K562 (cell line): Measurements from ENCODE around the gene PCBD2. TPM values are rescaled to one million over a fixed set of nuclear protein-coding genes. Genes with fewer than 3 reads are reported as not detected.

Experiments used
- ATAC-seq: fragments of 200-7000 bp; cut with Tn5 transposase; 3 replicates; pipeline ENCODE4 v1.9.1; 2020; ENCODE audit warnings: moderate library complexity
- BruUV-seq: library from RNA; stranded (reverse); fragments of 400-500 nt; replicated peaks from 2 replicates; lab custom pipeline; 2021; lab: Mats Ljungman, UMichigan
- CTCF ChIA-PET: fragments of 300-600 bp; formaldehyde crosslinking; extraction: SDS; loops from one replicate; lab custom pipeline; 2021; ENCODE audit warnings: low intra/inter-chr PET ratio; lab: Yijun Ruan, JAX
- POLR2A ChIA-PET: fragments of 300-600, 350-650 bp; sonication (Branson Sonifier 250); formaldehyde crosslinking; extraction: SDS; loops from one replicate; lab custom pipeline; 2021; ENCODE audit warnings: antibody characterized with exemption, inconsistent platforms; lab: Yijun Ruan, JAX
- DNase-seq, 4 experiments: peaks; one replicate each; pipeline versions ENCODE4 v3.0.0 to v3.0.0-alpha.2; 2011 to 2018; ENCODE audit warnings: low spot score in 3 of 4, mixed read lengths in 3 of 4; ENCODE audit errors: extremely low read depth in 1 of 4
- FAIRE-seq: peaks from 2 replicates; lab custom pipeline; 2011; peaks lifted over from hg19 to GRCh38; lab: Jason Lieb, UNC
- H2AFZ ChIP-seq: 2 replicates; pipeline ENCODE4 v1.6.0; 2011; ENCODE audit warnings: low read depth, low read length, control low read depth, inconsistent platforms
- H3K27ac ChIP-seq: fragments of 200-600 bp; 3 replicates; pipeline ENCODE4 v1.8.0; 2011; ENCODE audit warnings: low read depth, mild to moderate bottlenecking, control low read depth, inconsistent platforms, low read length, moderate library complexity, mixed read lengths; ENCODE audit errors: extremely low read depth
- H3K27me3 ChIP-seq, 2 experiments: fragments of 300-600 bp in 1 of 2; 2 replicates in 1 of 2; 3 replicates in 1 of 2; pipeline versions ENCODE4 v1.6.0 to v1.8.0; 2011; ENCODE audit warnings: inconsistent platforms in 2 of 2, low read length in 2 of 2, mild to moderate bottlenecking in 1 of 2, mixed read lengths in 1 of 2, moderate library complexity in 1 of 2; ENCODE audit not compliant: control insufficient read depth in 2 of 2, insufficient read depth in 2 of 2
- H3K36me3 ChIP-seq: fragments of 300-600 bp; 3 replicates; pipeline ENCODE4 v1.8.0; 2011; ENCODE audit warnings: mild to moderate bottlenecking, low read length, inconsistent platforms; ENCODE audit not compliant: control insufficient read depth, insufficient read depth
- H3K4me1 ChIP-seq, 2 experiments: fragments of 200-600 bp in 1 of 2; replicated peaks in 1 of 2; 2 replicates in 1 of 2; 3 replicates in 1 of 2; pipeline versions ENCODE4 v1.5.1 to v1.8.0; 2011; ENCODE audit warnings: inconsistent platforms in 2 of 2, low read length in 2 of 2, mild to moderate bottlenecking in 1 of 2, mixed read lengths in 1 of 2, moderate library complexity in 1 of 2; ENCODE audit not compliant: control insufficient read depth in 2 of 2, insufficient read depth in 2 of 2
- H3K4me2 ChIP-seq: 2 replicates; pipeline ENCODE4 v1.6.1; 2011; ENCODE audit warnings: low read length, control low read depth, inconsistent platforms, mixed read lengths; ENCODE audit not compliant: insufficient read depth
- H3K4me3 ChIP-seq: fragments of 200-600 bp; sonication (generic), shearing (Covaris generic); 2 replicates; pipeline ENCODE4 v1.5.1; 2016; ENCODE audit warnings: control low read depth, inconsistent platforms
- H3K79me2 ChIP-seq: fragments of 200-600 bp; 3 replicates; pipeline ENCODE4 v1.8.0; 2011; ENCODE audit warnings: low read length, inconsistent platforms; ENCODE audit not compliant: control insufficient read depth, insufficient read depth
- H3K9ac ChIP-seq, 2 experiments: 2 replicates each; pipeline versions ENCODE4 v1.6.0 to v1.6.1; 2011; ENCODE audit warnings: low read depth in 2 of 2, low read length in 2 of 2, control low read depth in 1 of 2, inconsistent platforms in 1 of 2, mild to moderate bottlenecking in 1 of 2, mixed read lengths in 1 of 2; ENCODE audit not compliant: insufficient read depth in 1 of 2
- H3K9me1 ChIP-seq: one replicate; pipeline ENCODE4 v1.6.0; 2011; ENCODE audit warnings: inconsistent platforms, mild to moderate bottlenecking, low read length, moderate library complexity; ENCODE audit not compliant: control insufficient read depth, insufficient read depth
- H3K9me3 ChIP-seq: replicated peaks from 2 replicates; pipeline ENCODE4 v1.5.1; 2011; ENCODE audit warnings: low read depth, low read length, inconsistent platforms; ENCODE audit not compliant: control insufficient read depth, insufficient read depth
- H4K20me1 ChIP-seq: replicated peaks from 2 replicates; pipeline ENCODE4 v1.6.1; 2011; ENCODE audit warnings: low read length, inconsistent platforms, mixed read lengths; ENCODE audit not compliant: control insufficient read depth, insufficient read depth
- ARID1B ChIP-seq: fragments of 450-650 bp; IDR thresholded peaks from 2 replicates; pipeline ENCODE4 v1.6.1; 2016; ENCODE audit warnings: antibody characterized with exemption, mild to moderate bottlenecking, inconsistent platforms
- CBFA2T2 ChIP-seq: fragments of 450-650 bp; conservative IDR thresholded peaks from 2 replicates; pipeline ENCODE4 v1.6.1; 2017; ENCODE audit warnings: mild to moderate bottlenecking
- CBFA2T3 ChIP-seq: fragments of 450-650 bp; IDR thresholded peaks from 2 replicates; pipeline ENCODE4 v1.6.1; 2017
- CTCF ChIP-seq, 3 experiments: IDR thresholded peaks in 2 of 3; conservative IDR thresholded peaks in 1 of 3; 2 replicates each; pipeline ENCODE4 v1.5.1; 2011 to 2012; ENCODE audit warnings: low read length in 3 of 3, mild to moderate bottlenecking in 3 of 3, control low read depth in 2 of 3, improper control_type of control experiment in 1 of 3, inconsistent platforms in 1 of 3, low read depth in 1 of 3, mixed read lengths in 1 of 3, moderate library complexity in 1 of 3; ENCODE audit not compliant: insufficient read depth in 2 of 3
- DPF2 ChIP-seq: fragments of 450-650 bp; IDR thresholded peaks from 2 replicates; pipeline ENCODE4 v1.6.1; 2016
- ESRRA ChIP-seq: fragments of 450-650 bp; IDR thresholded peaks from 2 replicates; pipeline ENCODE4 v1.6.1; 2014; ENCODE audit warnings: low read depth, mild to moderate bottlenecking, moderate library complexity, borderline replicate concordance
- HMBOX1 ChIP-seq: sonication (generic); IDR thresholded peaks from 2 replicates; pipeline ENCODE4 v1.6.1; 2016
- ILK ChIP-seq: fragments of 450-650 bp; IDR thresholded peaks from 2 replicates; pipeline ENCODE4 v1.6.1; 2016; ENCODE audit warnings: missing genetic modification characterization, low read depth, mild to moderate bottlenecking, missing compliant biosample characterization, moderate library complexity, borderline replicate concordance
- MAFF ChIP-seq: IDR thresholded peaks from 2 replicates; pipeline ENCODE4 v1.6.1; 2012; ENCODE audit warnings: low read length, improper control_type of control experiment
- MLX ChIP-seq, 2 experiments: fragments of 450-650 bp in 1 of 2; sonication (generic) in 1 of 2; formaldehyde crosslinking; conservative IDR thresholded peaks; 2 replicates each; pipeline versions ENCODE4 v1.4.0 to v1.8.1; 2020 to 2022; ENCODE audit warnings: mild to moderate bottlenecking in 1 of 2, missing genetic modification reagents in 1 of 2
- RCOR1 ChIP-seq, 2 experiments: IDR thresholded peaks; 2 replicates each; pipeline ENCODE4 v1.6.1; 2012; ENCODE audit warnings: low read depth in 2 of 2, low read length in 2 of 2, borderline replicate concordance in 1 of 2, improper control_type of control experiment in 1 of 2
- SMARCA4 ChIP-seq: fragments of 450-650 bp; IDR thresholded peaks from 2 replicates; pipeline ENCODE4 v1.6.1; 2016
- SMARCE1 ChIP-seq: fragments of 450-650 bp; IDR thresholded peaks from 2 replicates; pipeline ENCODE4 v1.7.1; 2016; ENCODE audit warnings: mild to moderate bottlenecking
- TAL1 ChIP-seq: fragments of 450-650 bp; IDR thresholded peaks from 2 replicates; pipeline ENCODE4 v1.6.1; 2016; ENCODE audit warnings: mild to moderate bottlenecking
- TCF3 ChIP-seq: sonication (generic); formaldehyde crosslinking; IDR thresholded peaks from 2 replicates; pipeline ENCODE4 v1.4.0; 2020; ENCODE audit warnings: mild to moderate bottlenecking, missing genetic modification reagents
- TEAD4 ChIP-seq, 2 experiments: sonication (generic) in 1 of 2; formaldehyde crosslinking in 1 of 2; IDR thresholded peaks; 2 replicates each; pipeline versions ENCODE4 v1.6.1 to v1.8.0; 2012 to 2022; ENCODE audit warnings: borderline replicate concordance in 1 of 2, inconsistent platforms in 1 of 2, low read length in 1 of 2, mild to moderate bottlenecking in 1 of 2, missing genetic modification reagents in 1 of 2
- ZNF561 ChIP-seq: fragments of 450-650 bp; formaldehyde crosslinking; conservative IDR thresholded peaks from 2 replicates; pipeline ENCODE4 v1.4.0; 2020; ENCODE audit warnings: mild to moderate bottlenecking, moderate library complexity
- ZNF76 ChIP-seq: fragments of 250-450 bp; sonication (Bioruptor Pico); IDR thresholded peaks from 2 replicates; pipeline ENCODE4 v1.4.0; 2020; ENCODE audit warnings: mild to moderate bottlenecking, moderate library complexity, borderline replicate concordance
- in situ Hi-C: fragments of 300-500 bp; cut with MboI; formaldehyde crosslinking; loops from 4 replicates; pipeline ENCODE4 v1.15.0; 2018; ENCODE audit warnings: inconsistent platforms, mixed read lengths
- intact Hi-C: fragments of 100-400 bp; cut with micrococcal nuclease; formaldehyde crosslinking; loops from 2 replicates; pipeline ENCODE4 v1.14.2; 2022
- polyA plus RNA-seq, 8 experiments: library from polyadenylated mRNA; depleted of rRNA in 4 of 8; stranded (reverse) in 5 of 8; unstranded in 3 of 8; fragments of >200 nt; fragmentation: Nextera tagmentation in 2 of 8; fragmentation: Illumina TruSeq in 1 of 8; extraction: Ambion mirVana in 2 of 8; extraction: Trizol in 1 of 8; gene quantifications; 2 replicates each; pipeline versions ENCODE4 v1.2.1 to v1.2.3, GENCODE V29; 2011 to 2014; ENCODE audit warnings: inconsistent platforms in 1 of 8, missing spikeins in 1 of 8
- total RNA-seq, 7 experiments: library from RNA; depleted of rRNA in 6 of 7; stranded (reverse); fragments of >200 nt in 6 of 7; fragmentation: Illumina TruSeq in 2 of 7; extraction: Trizol in 2 of 7; gene quantifications; 2 replicates each; pipeline versions ENCODE4 v1.2.1 to v1.2.3, GENCODE V29; 2011 to 2021; ENCODE audit warnings: low replicate concordance in 1 of 7

PCBD2 gene
- total and polyA plus RNA-seq, 9 of the 15 experiments (the other 6 are each of a cell fraction or from before 2014, with no cell fraction given), result 5.2 to 13.8 (median 7.8) TPM

- FAIRE-seq (no peak), DNase-seq (peak in 2 of 4 experiments; percentile 49 to 53), ATAC-seq (peak; percentile 15)
- Histone ChIP-seq H3K9ac (peak overlapping the region in 1 of 2 experiments; percentile 70; a peak in 1 of 4 replicates), H3K79me2 (peaks cover 8% of the 10 kb centered on the region; the same call in 2 of the 3 replicates), H3K36me3 (no peaks in the 10 kb centered on the region), H3K27me3 (no peaks in the 10 kb centered on the region), H3K4me1 (peaks cover 18 to 20% of the 10 kb centered on the region in 2 experiments; a peak in 4 of 5 replicates), H3K4me3 (no peak overlapping the region), H3K9me1 (no peaks in the 10 kb centered on the region), H3K4me2 (peak overlapping the region; percentile 44; the same call in 1 of the 2 replicates), H3K27ac (no peak overlapping the region), H4K20me1 (no peaks in the 10 kb centered on the region), H2AFZ (no peak overlapping the region), H3K9me3 (no peaks in the 10 kb centered on the region)
- in situ Hi-C loops, result no loop called here
- no TSS peak for BruUV-seq
- ChIA-PET POLR2A (interaction anchor here (0.5 to 0.7 kb wide), 2 partner anchors 44 to 133 kb away, joined by 3 read pairs; no protein-coding TSS in a partner anchor), CTCF (no interaction called here)
- intact Hi-C loops, result no loop called here
- TF ChIP-seq ARID1B, result peak; percentile 64
- peak; percentile 46 for TF ChIP-seq TEAD4 (IDR thresholded peaks at IDR 0.05; ENCODE audit: low read length)
- no peak for TF ChIP-seq TEAD4 (CRISPR knock-in tag; IDR thresholded peaks at IDR 0.05; ENCODE audit: borderline replicate concordance)
- peak; percentile 24; the same call in 1 of the 2 replicates for TF ChIP-seq CBFA2T2
- no peak for TF ChIP-seq ZNF76 (CRISPR knock-in tag)
- peak; percentile 56 for TF ChIP-seq CBFA2T3
- TF ChIP-seq SMARCA4, result peak; percentile 36; the same call in 1 of the 2 replicates
- peak; percentile 44; the same call in 1 of the 2 replicates for TF ChIP-seq SMARCE1
- TF ChIP-seq DPF2, result peak; percentile 63; the same call in 1 of the 2 replicates
- TF ChIP-seq ESRRA, result peak; percentile 69
- TF ChIP-seq TAL1, result peak; percentile 38; the same call in 1 of the 2 replicates
- TF ChIP-seq MAFF, result no peak
- no peak for TF ChIP-seq ILK (tag)
- peak in 1 of 2 experiments; percentile 36; a peak in 1 of 4 replicates for TF ChIP-seq RCOR1 (IDR thresholded peaks at IDR 0.05; ENCODE audit: borderline replicate concordance in 1 of 2, low read depth in 2 of 2, low read length in 2 of 2)
- TF ChIP-seq MLX (CRISPR knock-in tag; conservative IDR thresholded peaks at IDR 0.05), result no peak
- no peak for TF ChIP-seq CTCF (IDR thresholded peaks at IDR 0.05 in 2 of 3, conservative IDR thresholded peaks at IDR 0.05 in 1 of 3; ENCODE audit: insufficient read depth in 2 of 3, low read depth in 1 of 3, low read length in 3 of 3)
- TF ChIP-seq ZNF561 (CRISPR knock-in tag), result no peak
- TF ChIP-seq TCF3, result 0 out of 2 replicates have a peak, but pooled peaks have one; percentile 9
- TF ChIP-seq HMBOX1, result 0 out of 2 replicates have a peak, but pooled peaks have one; percentile 12
Measured at GRCh38 chr5:134877159-134877558, 27.8 kb upstream of the PCBD2 start.
